OCI-LY7 (cell line): ENCODE measurements around the gene PIK3AP1. TPM values are rescaled to one million over a fixed set of nuclear protein-coding genes. Genes with fewer than 3 reads are reported as not detected.

Source experiments
- BruUV-seq: library from RNA; stranded (reverse); fragments of 400-500 nt; replicated peaks from 2 replicates; lab custom pipeline; 2021; lab: Mats Ljungman, UMichigan
- CTCF ChIA-PET: fragments of 300-600 bp; sonication (Branson Sonifier 250); formaldehyde crosslinking; loops from one replicate; lab custom pipeline; 2022; ENCODE audit warnings: antibody characterized with exemption; ENCODE audit not compliant: unreplicated experiment; lab: Charles Lee
- POLR2A ChIA-PET: fragments of 300-600 bp; sonication (Branson Sonifier 250); formaldehyde crosslinking; loops from one replicate; lab custom pipeline; 2022; ENCODE audit warnings: antibody characterized with exemption; lab: Charles Lee
- DNase-seq: peaks from one replicate; pipeline ENCODE4 v3.0.0-alpha.2; 2015; ENCODE audit warnings: low spot score
- H2AFZ ChIP-seq: fragments of 200-600 bp; sonication (generic), shearing (Covaris generic); 2 replicates; pipeline ENCODE4 v1.6.1; 2014; ENCODE audit warnings: mild to moderate bottlenecking, antibody characterized with exemption, low read length, moderate library complexity
- H3K27ac ChIP-seq: fragments of 200-600 bp; sonication (generic); 2 replicates; pipeline ENCODE4 v1.5.1; 2014; ENCODE audit warnings: mixed run types, low read depth, mild to moderate bottlenecking, moderate library complexity, low read length, inconsistent platforms; ENCODE audit not compliant: poor library complexity, severe bottlenecking
- H3K36me3 ChIP-seq: fragments of 200-600 bp; sonication (generic); 2 replicates; pipeline ENCODE4 v1.6.1; 2014; ENCODE audit warnings: mild to moderate bottlenecking, antibody characterized with exemption, low read length, moderate library complexity, mixed read lengths; ENCODE audit not compliant: insufficient read depth
- H3K4me1 ChIP-seq: fragments of 200-600 bp; sonication (generic); 2 replicates; pipeline ENCODE4 v1.5.1; 2014; ENCODE audit warnings: mild to moderate bottlenecking, low read length; ENCODE audit not compliant: insufficient read depth, poor library complexity, severe bottlenecking
- H3K4me2 ChIP-seq: fragments of 200-600 bp; sonication (generic); 2 replicates; pipeline ENCODE4 v1.6.1; 2014; ENCODE audit warnings: mild to moderate bottlenecking, low read length
- H3K4me3 ChIP-seq: fragments of 200-600 bp; sonication (generic); 2 replicates; pipeline ENCODE4 v1.5.1; 2014; ENCODE audit warnings: mild to moderate bottlenecking, low read depth, low read length; ENCODE audit not compliant: poor library complexity, severe bottlenecking
- H3K79me2 ChIP-seq: fragments of 200-600 bp; sonication (generic); 2 replicates; pipeline ENCODE4 v1.6.1; 2016; ENCODE audit warnings: low read depth, mild to moderate bottlenecking, low read length, moderate library complexity, mixed read lengths; ENCODE audit not compliant: insufficient read depth
- H3K9me2 ChIP-seq: fragments of 200-600 bp; sonication (generic); 2 replicates; pipeline ENCODE4 v1.6.1; 2016; ENCODE audit warnings: mild to moderate bottlenecking, low read length, mixed read lengths; ENCODE audit not compliant: insufficient read depth
- H3K9me3 ChIP-seq: fragments of 200-600 bp; sonication (generic); 2 replicates; pipeline ENCODE4 v1.6.1; 2014; ENCODE audit warnings: mild to moderate bottlenecking, mixed run types, low read length, mixed read lengths
- H4K20me1 ChIP-seq: fragments of 200-600 bp; sonication (generic); 2 replicates; pipeline ENCODE4 v1.6.1; 2014; ENCODE audit warnings: mild to moderate bottlenecking, antibody characterized with exemption, low read length, moderate library complexity, mixed read lengths; ENCODE audit not compliant: insufficient read depth
- CTCF ChIP-seq: fragments of 200-600 bp; sonication (generic); conservative IDR thresholded peaks from 2 replicates; pipeline ENCODE4 v1.5.1; 2014; ENCODE audit warnings: mild to moderate bottlenecking, antibody characterized with exemption, low read length, moderate library complexity, mixed read lengths
- EZH2phosphoT487 ChIP-seq: fragments of 200-600 bp; sonication (generic); IDR thresholded peaks from 2 replicates; pipeline ENCODE4 v1.6.1; 2018; ENCODE audit warnings: low read depth, borderline replicate concordance, mild to moderate bottlenecking, mixed run types, antibody characterized with exemption, low read length, moderate library complexity, mixed read lengths
- intact Hi-C: fragments of 100-400 bp; cut with micrococcal nuclease; formaldehyde crosslinking; loops from one replicate; pipeline ENCODE4 v1.10.0; 2022; ENCODE audit not compliant: unreplicated experiment
- total RNA-seq, 2 experiments: library from RNA; depleted of rRNA in 1 of 2; stranded (reverse); fragments of >200 nt in 1 of 2; shearing (Covaris generic) in 1 of 2; gene quantifications; 2 replicates each; pipeline ENCODE4 v1.2.3, GENCODE V29; 2014 to 2022

Gene PIK3AP1
- total RNA-seq, 2 experiments from 2014 or later, result 132 to 140 TPM

GRCh38 chr10:96655461-96656197, 64.7 kb downstream of the PIK3AP1 start:
- no peak overlapping the region for H3K4me3 ChIP-seq
- ChIA-PET POLR2A (no interaction called here), CTCF (no interaction called here)
- no peak for DNase-seq
- TSS peak; percentile 36 for BruUV-seq
- no peak overlapping the region for H2AFZ ChIP-seq
- peaks cover 18% of the 10 kb centered on the region for H4K20me1 ChIP-seq
- H3K9me2 ChIP-seq, result no peaks in the 10 kb centered on the region
- H3K4me1 ChIP-seq, result peaks cover 39% of the 10 kb centered on the region
- peaks cover 10% of the 10 kb centered on the region for H3K9me3 ChIP-seq
- H3K36me3 ChIP-seq, result peaks cover 90% of the 10 kb centered on the region
- H3K4me2 ChIP-seq, result no peak overlapping the region
- peaks cover 71% of the 10 kb centered on the region for H3K79me2 ChIP-seq
- no peak overlapping the region for H3K27ac ChIP-seq
- intact Hi-C loops, result no loop called here
- no peak for TF ChIP-seq EZH2phosphoT487

GRCh38 chr10:96651998-96652431, 68.3 kb downstream of the PIK3AP1 start:
- CTCF ChIA-PET, result no interaction called here
- peak overlapping the region; percentile 6 for H3K27ac ChIP-seq

GRCh38 chr10:96650958-96651357, 69.4 kb downstream of the PIK3AP1 start:
- Histone ChIP-seq H3K4me2 (no peak overlapping the region), H3K36me3 (peaks cover 99% of the 10 kb centered on the region), H3K79me2 (peaks cover 26% of the 10 kb centered on the region; the same call in 1 of the 2 replicates), H3K27ac (no peak overlapping the region), H4K20me1 (no peaks in the 10 kb centered on the region), H3K4me3 (no peak overlapping the region), H3K9me3 (peaks cover 6% of the 10 kb centered on the region), H3K9me2 (no peaks in the 10 kb centered on the region), H2AFZ (no peak overlapping the region), H3K4me1 (peaks cover 35% of the 10 kb centered on the region)
- no TSS peak for BruUV-seq
- no peak for TF ChIP-seq EZH2phosphoT487
- TF ChIP-seq CTCF, result no peak
- ChIA-PET POLR2A (interaction anchor here (0.6 to 1.0 kb wide), 3 partner anchors 29 to 218 kb away, joined by 4 to 7 read pairs (median 5); no protein-coding TSS in a partner anchor), CTCF (no interaction called here)
- no peak for DNase-seq
- intact Hi-C loops, result no loop called here

More at GRCh38 chr10:96651998-96652431, 68.3 kb downstream of the PIK3AP1 start:
- TF ChIP-seq EZH2phosphoT487 (no peak), CTCF (no peak)
- H3K4me3 ChIP-seq, result no peak overlapping the region
- no peaks in the 10 kb centered on the region for H3K9me2 ChIP-seq
- H2AFZ ChIP-seq, result no peak overlapping the region
- H3K79me2 ChIP-seq, result peaks cover 36% of the 10 kb centered on the region
- H3K4me2 ChIP-seq, result peak overlapping the region; percentile 0; the same call in 1 of the 2 replicates
- BruUV-seq, result no TSS peak
- peaks cover 29% of the 10 kb centered on the region for H3K4me1 ChIP-seq
- POLR2A ChIA-PET, result interaction anchor here (0.6 to 1.4 kb wide), 4 partner anchors 57 to 442 kb away, joined by 3 to 4 read pairs (median 3); no protein-coding TSS in a partner anchor
- DNase-seq, result peak; percentile 67
- peaks cover 99% of the 10 kb centered on the region for H3K36me3 ChIP-seq
- H3K9me3 ChIP-seq, result peaks cover 10% of the 10 kb centered on the region
- intact Hi-C loops, result no loop called here
- H4K20me1 ChIP-seq, result no peaks in the 10 kb centered on the region
